Esophagus muscularis mucosa (tissue), 4 donors: ENCODE measurements around the gene SORCS2. TPM values are rescaled to one million over a fixed set of nuclear protein-coding genes. Genes with fewer than 3 reads are reported as not detected.

ENCODE experiments used
- DNase-seq: peaks from one replicate; pipeline ENCODE4 v3.0.0-alpha.2; 2017; ENCODE audit errors: extremely low spot score
- H3K27ac ChIP-seq, 4 donors: fragments of 200-600 bp; sonication (generic); replicated peaks in 1 of 4; 1 replicate in 3 of 4; 2 replicates in 1 of 4; pipeline ENCODE4 v1.5.1; 2016 to 2019; ENCODE audit warnings: mild to moderate bottlenecking in 1 of 4
- H3K27me3 ChIP-seq, 4 donors: fragments of 200-600 bp; sonication (generic); one replicate each; pipeline versions ENCODE4 v1.5.1 to v1.6.0; 2016 to 2019
- H3K36me3 ChIP-seq, 4 donors: fragments of 200-600 bp; sonication (generic); one replicate each; pipeline ENCODE4 v1.5.1; 2016 to 2019
- H3K4me1 ChIP-seq, 4 donors: fragments of 200-600 bp; sonication (generic); one replicate each; pipeline ENCODE4 v1.5.1; 2016 to 2019
- H3K4me3 ChIP-seq, 4 donors: fragments of 200-600 bp; sonication (generic); 1 replicate in 2 of 4; 2 replicates in 2 of 4; pipeline ENCODE4 v1.5.1; 2016 to 2019; ENCODE audit warnings: mild to moderate bottlenecking in 4 of 4, moderate library complexity in 1 of 4
- H3K9me3 ChIP-seq, 4 donors: fragments of 200-600 bp; sonication (generic); 1 replicate in 3 of 4; 2 replicates in 1 of 4; pipeline ENCODE4 v1.5.1; 2016 to 2019
- CTCF ChIP-seq, 3 experiments: fragments of 200-600 bp in 2 of 3; fragments of 450-650 bp in 1 of 3; sonication (generic) in 2 of 3; IDR thresholded peaks; one replicate each; pipeline ENCODE4 v1.5.1; 2017 to 2019; ENCODE audit warnings: antibody characterized with exemption in 3 of 3, mild to moderate bottlenecking in 2 of 3, moderate library complexity in 1 of 3
- EP300 ChIP-seq: sonication (generic); formaldehyde crosslinking; IDR thresholded peaks from one replicate; pipeline ENCODE4 v1.6.1; 2017; ENCODE audit warnings: antibody characterized with exemption
- POLR2A ChIP-seq: fragments of 450-650 bp; IDR thresholded peaks from one replicate; pipeline ENCODE4 v1.6.1; 2017; ENCODE audit warnings: antibody characterized with exemption, moderate library complexity, mild to moderate bottlenecking, low read depth
- POLR2AphosphoS5 ChIP-seq, 2 donors: sonication (generic); formaldehyde crosslinking; IDR thresholded peaks; one replicate each; pipeline ENCODE4 v1.6.1; 2017; ENCODE audit warnings: antibody characterized with exemption in 2 of 2
- WGBS: methylation state at CpG from one replicate; pipeline ENCODE4 v1.1.5; 2018; 5-methylcytosine and 5-hydroxymethylcytosine counted together
- intact Hi-C: fragments of 100-400 bp; cut with DNase I; formaldehyde crosslinking; loops from one replicate; pipeline ENCODE4 v1.15.1; 2023
- total RNA-seq, 4 donors: library from RNA; depleted of rRNA; stranded (reverse); fragments of >200 nt; gene quantifications; one replicate each; pipeline versions ENCODE4 v1.1.0 to v1.2.1, GENCODE V29; 2016

Gene SORCS2
- total RNA-seq, 4 donors from 2014 or later, result 3.3 to 10.1 (median 4.3) TPM

GRCh38 chr4:7187691-7188090, 4.6 kb upstream of the SORCS2 start:
- Histone ChIP-seq H3K27me3 (peaks cover 0 to 38% (median 0%) of the 10 kb centered on the region in 4 donors), H3K27ac (no peak overlapping the region), H3K36me3 (no peaks in the 10 kb centered on the region), H3K4me3 (no peak overlapping the region), H3K4me1 (peaks cover 5 to 15% (median 10%) of the 10 kb centered on the region in 4 donors), H3K9me3 (no peaks in the 10 kb centered on the region)
- DNase-seq, result no peak
- intact Hi-C loops, result no loop called here
- TF ChIP-seq POLR2A, result no peak
- TF ChIP-seq CTCF (IDR thresholded peaks at IDR 0.05), result no peak
- TF ChIP-seq EP300, result no peak
- TF ChIP-seq POLR2AphosphoS5 (IDR thresholded peaks at IDR 0.05), result no peak
- 83% methylated on average over 4 of the region's 7 CpGs for WGBS

GRCh38 chr4:7189066-7189465, 3.3 kb upstream of the SORCS2 start:
- no peak overlapping the region for H3K27ac ChIP-seq
- no peak for DNase-seq
- H3K27me3 ChIP-seq, result peaks cover 0 to 51% (median 2%) of the 10 kb centered on the region in 4 donors
- no peaks in the 10 kb centered on the region for H3K36me3 ChIP-seq
- H3K4me1 ChIP-seq, result peaks cover 15 to 28% (median 23%) of the 10 kb centered on the region in 4 donors
- no peaks in the 10 kb centered on the region for H3K9me3 ChIP-seq
- intact Hi-C loops, result no loop called here
- TF ChIP-seq POLR2AphosphoS5 (IDR thresholded peaks at IDR 0.05), result no peak
- no peak for TF ChIP-seq CTCF (IDR thresholded peaks at IDR 0.05)
- no peak for TF ChIP-seq POLR2A
- no peak for TF ChIP-seq EP300
- WGBS, result 85% methylated on average over 12 of the region's 12 CpGs
- no peak overlapping the region for H3K4me3 ChIP-seq

- TF ChIP-seq EP300 (no peak), POLR2A (no peak), POLR2AphosphoS5 (IDR thresholded peaks at IDR 0.05) (no peak), CTCF (IDR thresholded peaks at IDR 0.05) (no peak)
- Histone ChIP-seq H3K27me3 (peaks cover 0 to 52% (median 2%) of the 10 kb centered on the region in 4 donors), H3K36me3 (no peaks in the 10 kb centered on the region), H3K27ac (no peak overlapping the region), H3K4me3 (no peak overlapping the region), H3K9me3 (no peaks in the 10 kb centered on the region), H3K4me1 (peaks cover 15 to 34% (median 29%) of the 10 kb centered on the region in 4 donors)
- no peak for DNase-seq
- WGBS, result 82% methylated on average over 9 of the region's 11 CpGs
- intact Hi-C loops, result loop anchor here (5.0 to 10.0 kb wide), 2 partner anchors 148 to 275 kb away; no protein-coding TSS in a partner anchor
Observed at GRCh38 chr4:7189475-7190277, 2.7 kb upstream of the SORCS2 start.

- Histone ChIP-seq H3K9me3 (no peaks in the 10 kb centered on the region), H3K27me3 (peaks cover 0 to 52% (median 2%) of the 10 kb centered on the region in 4 donors), H3K27ac (no peak overlapping the region), H3K4me1 (peaks cover 15 to 40% (median 34%) of the 10 kb centered on the region in 4 donors), H3K36me3 (no peaks in the 10 kb centered on the region), H3K4me3 (no peak overlapping the region)
- no peak for DNase-seq
- intact Hi-C loops, result loop anchor here (5.0 to 10.0 kb wide), 2 partner anchors 147 to 275 kb away; no protein-coding TSS in a partner anchor
- WGBS, result 91% methylated on average over 2 of the region's 2 CpGs
- TF ChIP-seq POLR2AphosphoS5 (IDR thresholded peaks at IDR 0.05) (no peak), EP300 (no peak), CTCF (IDR thresholded peaks at IDR 0.05) (no peak), POLR2A (no peak)
Observed at GRCh38 chr4:7190278-7190594, 2.1 kb upstream of the SORCS2 start.
